Neural crest cell (in vitro differentiated cells): Measurements from ENCODE around the gene ZDHHC6. TPM values are rescaled to one million over a fixed set of nuclear protein-coding genes. Genes with fewer than 3 reads are reported as not detected.
"Not testable (repeated sequence)": the region's sequence is repeated elsewhere in the genome, so short reads cannot be mapped to it uniquely, and the experiment has no call there.

Source experiments
- DNase-seq: peaks from one replicate; pipeline ENCODE4 v3.0.0; 2021; ENCODE audit warnings: low read depth, mixed read lengths, low spot score
- H3K27ac Mint-ChIP-seq: one replicate; pipeline ENCODE4 v1.8.0; 2021; ENCODE audit warnings: mild to moderate bottlenecking, mixed read lengths; ENCODE audit not compliant: unreplicated experiment
- H3K27me3 Mint-ChIP-seq: 2 replicates; pipeline ENCODE4 v1.8.0; 2021; ENCODE audit warnings: low read depth, mild to moderate bottlenecking, mixed read lengths
- H3K36me3 Mint-ChIP-seq: 2 replicates; pipeline ENCODE4 v1.8.0; 2021; ENCODE audit warnings: low read depth, mild to moderate bottlenecking, mixed read lengths
- H3K4me1 Mint-ChIP-seq: 2 replicates; pipeline ENCODE4 v1.8.0; 2021; ENCODE audit warnings: mixed read lengths
- H3K4me3 Mint-ChIP-seq: one replicate; pipeline ENCODE4 v1.8.0; 2021; ENCODE audit warnings: mild to moderate bottlenecking, mixed read lengths
- H3K9me3 Mint-ChIP-seq: 2 replicates; pipeline ENCODE4 v1.8.0; 2021; ENCODE audit warnings: mixed read lengths
- CTCF ChIP-seq: fragments of 200-600 bp; sonication (generic); conservative IDR thresholded peaks from 2 replicates; pipeline ENCODE4 v1.5.0; 2021; ENCODE audit warnings: antibody characterized with exemption, mild to moderate bottlenecking
- total RNA-seq: library from RNA; stranded (reverse); gene quantifications from 2 replicates; pipeline ENCODE4 v1.2.1, GENCODE V29; 2021

Gene ZDHHC6
- total RNA-seq, 1 donor from 2014 or later, result 45.0 TPM

- no peaks in the 10 kb centered on the region for H3K9me3 Mint-ChIP-seq
- H3K4me1 Mint-ChIP-seq, result peaks cover 10% of the 10 kb centered on the region
- no peaks in the 10 kb centered on the region for H3K27me3 Mint-ChIP-seq
- H3K4me3 Mint-ChIP-seq, result no peak overlapping the region
- no peak for DNase-seq
- no peaks in the 10 kb centered on the region for H3K36me3 Mint-ChIP-seq
- TF ChIP-seq CTCF, result no peak
- H3K27ac Mint-ChIP-seq, result peak overlapping the region; percentile 53
Measured at GRCh38 chr10:112389271-112389822, 57.4 kb downstream of the ZDHHC6 start.

GRCh38 chr10:112388548-112388947, 58.2 kb downstream of the ZDHHC6 start:
- Mint-ChIP-seq H3K27ac (no peak overlapping the region), H3K36me3 (no peaks in the 10 kb centered on the region), H3K4me1 (peaks cover 15% of the 10 kb centered on the region), H3K9me3 (no peaks in the 10 kb centered on the region), H3K4me3 (no peak overlapping the region), H3K27me3 (no peaks in the 10 kb centered on the region)
- no peak for DNase-seq
- TF ChIP-seq CTCF, result no peak

- H3K4me3 Mint-ChIP-seq, result not testable (repeated sequence)
Measured at GRCh38 chr10:112388056-112388455, 58.7 kb downstream of the ZDHHC6 start.

GRCh38 chr10:112385201-112385600, 61.5 kb downstream of the ZDHHC6 start:
- peaks cover 4% of the 10 kb centered on the region for H3K9me3 Mint-ChIP-seq
- H3K4me1 Mint-ChIP-seq, result peaks cover 27% of the 10 kb centered on the region
- H3K4me3 Mint-ChIP-seq, result no peak overlapping the region
- no peak for TF ChIP-seq CTCF
- no peaks in the 10 kb centered on the region for H3K27me3 Mint-ChIP-seq
- no peak for DNase-seq
- no peak overlapping the region for H3K27ac Mint-ChIP-seq
- H3K36me3 Mint-ChIP-seq, result no peaks in the 10 kb centered on the region

More at GRCh38 chr10:112388056-112388455, 58.7 kb downstream of the ZDHHC6 start:
- not testable (repeated sequence) for H3K27ac Mint-ChIP-seq, H3K27me3 Mint-ChIP-seq, H3K36me3 Mint-ChIP-seq, H3K9me3 Mint-ChIP-seq, DNase-seq
- peaks cover 19% of the 10 kb centered on the region for H3K4me1 Mint-ChIP-seq

GRCh38 chr10:112384141-112384540, 62.6 kb downstream of the ZDHHC6 start:
- H3K4me1 Mint-ChIP-seq, result peaks cover 20% of the 10 kb centered on the region
- H3K27me3 Mint-ChIP-seq, result no peaks in the 10 kb centered on the region
- H3K36me3 Mint-ChIP-seq, result no peaks in the 10 kb centered on the region
- TF ChIP-seq CTCF, result no peak
- H3K9me3 Mint-ChIP-seq, result peaks cover 4% of the 10 kb centered on the region
- H3K4me3 Mint-ChIP-seq, result no peak overlapping the region
- H3K27ac Mint-ChIP-seq, result no peak overlapping the region
- no peak for DNase-seq

GRCh38 chr10:112383325-112383724, 63.4 kb downstream of the ZDHHC6 start:
- H3K4me1 Mint-ChIP-seq, result peaks cover 17% of the 10 kb centered on the region
- no peaks in the 10 kb centered on the region for H3K36me3 Mint-ChIP-seq
- TF ChIP-seq CTCF, result no peak
- H3K27me3 Mint-ChIP-seq, result no peaks in the 10 kb centered on the region
- DNase-seq, result no peak
- peaks cover 4% of the 10 kb centered on the region for H3K9me3 Mint-ChIP-seq
- H3K4me3 Mint-ChIP-seq, result peak overlapping the region; percentile 49
- H3K27ac Mint-ChIP-seq, result no peak overlapping the region
